Ramos (cell line): ENCODE data around the gene WDR76.

Experiments
- in situ Hi-C: fragments of 300-500 bp; cut with MboI; formaldehyde crosslinking; loops from one replicate; pipeline ENCODE4 v1.14.3; 2022; ENCODE audit warnings: low sequenced_read_pairs; ENCODE audit not compliant: unreplicated experiment

WDR76 gene

DNA sequence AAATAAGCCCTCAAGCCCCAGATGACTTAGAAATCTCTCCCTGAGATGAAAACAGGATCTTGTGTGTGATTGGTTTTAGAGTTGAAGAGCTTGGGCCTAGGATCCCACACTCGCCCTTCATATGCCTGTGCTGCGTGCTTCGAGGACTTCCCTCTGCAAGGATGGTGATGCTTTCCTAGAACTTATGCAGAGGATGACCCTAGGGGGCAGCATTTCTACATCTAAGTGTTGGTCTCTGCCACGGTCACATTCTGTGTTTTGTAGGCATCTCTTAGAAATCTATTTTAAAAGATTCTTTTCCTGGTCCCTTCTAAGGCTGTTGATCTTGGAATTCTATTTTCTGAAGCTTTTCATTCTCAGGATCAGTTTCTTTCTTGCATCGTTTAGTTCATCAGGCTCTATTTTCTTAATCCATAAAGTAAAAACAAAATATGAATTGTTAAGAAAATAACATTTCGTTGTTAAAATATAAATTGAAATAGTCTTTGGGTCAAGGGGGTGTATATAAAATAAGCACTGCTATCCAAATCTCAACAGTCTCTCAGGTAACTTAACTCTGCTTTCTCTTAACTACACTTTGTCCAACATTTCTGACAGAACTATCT, 45.7 kb downstream of the WDR76 start:
- in situ Hi-C loops: loop anchor here (10.0 kb wide), 1 partner anchor 62 kb away; no protein-coding TSS in a partner anchor

DNA sequence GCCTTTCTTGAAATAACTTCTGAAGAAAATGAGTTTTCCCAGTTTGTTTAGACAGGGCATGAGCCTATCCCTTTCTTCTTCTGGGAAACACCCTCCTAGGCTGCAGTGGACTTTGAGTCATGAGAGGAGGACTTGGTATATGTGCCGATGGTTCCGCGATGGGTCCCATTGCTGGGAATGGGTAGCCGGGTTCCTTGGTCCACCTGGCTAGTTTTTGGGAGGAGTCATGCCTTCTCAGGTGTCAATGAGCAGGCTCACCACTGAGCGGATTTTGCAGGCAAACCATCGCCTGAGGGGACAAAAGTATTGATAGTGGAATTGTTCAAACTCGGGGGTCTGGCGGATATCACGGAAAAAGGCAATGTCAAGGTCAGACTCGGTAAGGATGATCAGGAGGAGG, 46.8 kb downstream of the WDR76 start:
- in situ Hi-C loops: loop anchor here (10.0 kb wide), 1 partner anchor 61 kb away; no protein-coding TSS in a partner anchor

GRCh38 chr15:43876872-43877271, 50.1 kb downstream of the WDR76 start:
- in situ Hi-C loops: loop anchor here (10.0 to 25.0 kb wide), 2 partner anchors 58 to 635 kb away; no protein-coding TSS in a partner anchor

DNA sequence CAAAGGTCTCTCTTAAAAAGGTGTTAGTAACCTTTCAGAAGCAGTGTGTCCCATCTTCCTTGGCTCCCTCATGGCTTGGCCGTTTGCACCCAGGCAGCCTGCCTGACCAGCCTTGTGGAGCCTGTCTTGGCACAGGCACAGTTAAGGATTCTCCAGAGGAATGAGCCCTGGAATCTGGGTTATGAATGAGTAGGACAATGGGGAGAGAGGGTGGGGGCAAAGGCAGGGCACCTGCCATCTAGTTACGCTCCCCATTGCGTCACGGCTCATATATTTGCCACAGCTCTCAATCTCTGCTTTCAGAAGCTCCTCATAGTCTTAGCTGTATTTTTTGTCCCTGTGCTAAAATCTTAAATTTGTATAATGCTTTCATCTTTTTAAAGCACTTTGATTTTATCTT, 50.6 kb downstream of the WDR76 start:
- in situ Hi-C loops: loop anchor here (10.0 to 25.0 kb wide), 2 partner anchors 57 to 635 kb away; no protein-coding TSS in a partner anchor

DNA sequence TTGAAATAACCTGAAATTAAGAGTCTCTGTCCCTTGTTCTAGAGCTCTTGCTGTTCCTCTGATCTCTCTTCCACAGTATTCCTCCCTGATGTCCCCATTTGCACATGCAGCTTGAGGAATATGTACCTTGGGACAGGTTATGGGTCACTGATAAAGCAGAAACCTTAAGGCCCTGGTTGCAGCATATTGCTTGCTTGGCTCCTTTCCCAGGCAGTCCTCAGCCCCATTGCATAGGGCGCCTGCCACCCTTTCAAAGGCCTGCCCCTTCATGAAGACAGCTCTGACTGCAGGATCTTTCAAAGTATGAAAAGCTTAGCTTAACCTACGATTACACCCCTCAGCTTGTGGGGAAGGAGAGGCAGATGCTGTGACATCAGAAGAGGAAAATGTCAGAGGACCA, 51.6 kb downstream of the WDR76 start:
- in situ Hi-C loops: loop anchor here (10.0 to 25.0 kb wide), 2 partner anchors 56 to 634 kb away; no protein-coding TSS in a partner anchor

- in situ Hi-C loops: loop anchor here (10.0 to 25.0 kb wide), 2 partner anchors 55 to 633 kb away; no protein-coding TSS in a partner anchor
Observed at GRCh38 chr15:43879386-43880355, 52.9 kb downstream of the WDR76 start.

- in situ Hi-C loops: loop anchor here (25.0 kb wide), 1 partner anchor 632 kb away; no protein-coding TSS in a partner anchor
Observed at GRCh38 chr15:43880406-43881194, 53.8 kb downstream of the WDR76 start.

- in situ Hi-C loops: loop anchor here (25.0 kb wide), 1 partner anchor 631 kb away; no protein-coding TSS in a partner anchor
Observed at GRCh38 chr15:43881245-43881644, 54.4 kb downstream of the WDR76 start.

GRCh38 chr15:43881944-43882343, 55.1 kb downstream of the WDR76 start:
- in situ Hi-C loops: loop anchor here (25.0 kb wide), 1 partner anchor 630 kb away; no protein-coding TSS in a partner anchor

GRCh38 chr15:43883571-43883970, 56.8 kb downstream of the WDR76 start:
- in situ Hi-C loops: loop anchor here (25.0 kb wide), 1 partner anchor 629 kb away; no protein-coding TSS in a partner anchor

- in situ Hi-C loops: loop anchor here (25.0 kb wide), 1 partner anchor 626 kb away; no protein-coding TSS in a partner anchor
Observed at GRCh38 chr15:43886558-43886957, 59.8 kb downstream of the WDR76 start.

- in situ Hi-C loops: loop anchor here (25.0 kb wide), 1 partner anchor 624 kb away; no protein-coding TSS in a partner anchor
Observed at GRCh38 chr15:43887901-43888300, 61.1 kb downstream of the WDR76 start.

GRCh38 chr15:43889042-43889441, 62.2 kb downstream of the WDR76 start:
- in situ Hi-C loops: loop anchor here (25.0 kb wide), 1 partner anchor 623 kb away; no protein-coding TSS in a partner anchor

- in situ Hi-C loops: loop anchor here (25.0 kb wide), 1 partner anchor 618 kb away; no protein-coding TSS in a partner anchor
Observed at GRCh38 chr15:43893956-43894355, 67.2 kb downstream of the WDR76 start.

GRCh38 chr15:43895586-43895985, 68.8 kb downstream of the WDR76 start:
- in situ Hi-C loops: loop anchor here (25.0 kb wide), 1 partner anchor 617 kb away; no protein-coding TSS in a partner anchor

DNA sequence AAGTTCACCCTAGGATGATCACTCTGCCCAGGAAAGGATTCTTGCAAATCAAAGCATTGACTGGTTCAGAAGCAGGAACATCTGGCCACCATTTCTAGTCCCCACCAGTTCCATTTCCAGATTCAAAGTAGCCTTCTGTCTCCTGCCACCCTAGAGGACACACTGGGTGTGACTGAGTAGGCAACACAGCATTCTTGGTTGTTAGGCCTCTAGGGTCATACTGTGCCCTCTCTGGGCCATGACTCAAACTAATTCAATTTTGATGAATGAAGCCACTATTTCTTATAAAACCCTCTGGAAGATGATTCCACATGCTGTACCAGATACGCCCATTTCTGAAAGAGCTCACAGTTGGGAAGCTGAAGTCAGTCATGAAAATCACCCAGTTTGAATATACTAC, 69.7 kb downstream of the WDR76 start:
- in situ Hi-C loops: loop anchor here (25.0 kb wide), 1 partner anchor 616 kb away; no protein-coding TSS in a partner anchor

- in situ Hi-C loops: loop anchor here (25.0 kb wide), 1 partner anchor 613 kb away; no protein-coding TSS in a partner anchor
Observed at GRCh38 chr15:43898891-43899290, 72.1 kb downstream of the WDR76 start.

GRCh38 chr15:43899928-43900327, 73.1 kb downstream of the WDR76 start:
- in situ Hi-C loops: loop anchor here (25.0 kb wide), 1 partner anchor 612 kb away; no protein-coding TSS in a partner anchor

DNA sequence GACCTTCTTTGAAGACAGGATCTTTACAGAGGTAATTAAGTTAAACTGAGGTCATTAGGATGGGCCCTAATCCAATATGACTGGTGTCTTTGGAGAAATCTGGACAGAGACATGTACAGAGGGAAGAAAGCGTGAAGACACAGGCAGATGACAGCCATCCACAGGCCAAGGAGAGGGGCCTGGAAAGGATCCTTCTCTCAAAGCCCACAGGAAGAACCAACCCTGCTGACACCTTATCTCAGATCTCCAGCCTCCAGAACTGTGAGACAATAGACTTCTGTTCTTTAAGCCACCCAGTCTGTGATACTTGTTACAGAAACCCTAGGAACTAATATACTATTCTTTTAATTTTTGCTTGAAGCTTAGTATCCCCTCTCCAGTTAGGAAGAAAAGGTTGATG, 74.2 kb downstream of the WDR76 start:
- in situ Hi-C loops: no loop called here
